K562 (cell line): ENCODE results near the gene ZMIZ1. TPM values are rescaled to one million over a fixed set of nuclear protein-coding genes. Genes with fewer than 3 reads are reported as not detected.

Experiments
- BACH1 ChIP-seq: fragments of 200-800 bp; sonication (Bioruptor generic); IDR thresholded peaks from 2 replicates; pipeline ENCODE4 v1.6.1; 2016; ENCODE audit warnings: missing genetic modification characterization, missing compliant biosample characterization
- BCL6 ChIP-seq: fragments of 250-450 bp; sonication (Bioruptor Pico); IDR thresholded peaks from 2 replicates; pipeline ENCODE4 v1.4.0; 2020
- BRD9 ChIP-seq: fragments of 450-650 bp; IDR thresholded peaks from 2 replicates; pipeline ENCODE4 v1.6.1; 2018; ENCODE audit warnings: low read depth; ENCODE audit not compliant: partially characterized antibody
- CBFB ChIP-seq: sonication (generic); formaldehyde crosslinking; IDR thresholded peaks from 2 replicates; pipeline ENCODE4 v1.4.0; 2020; ENCODE audit warnings: mild to moderate bottlenecking, missing genetic modification reagents
- CCAR2 ChIP-seq: fragments of 200-400 bp; formaldehyde crosslinking; IDR thresholded peaks from 2 replicates; pipeline ENCODE4 v1.6.1; 2017; ENCODE audit warnings: mild to moderate bottlenecking, low read depth, low read length
- ETS2 ChIP-seq: IDR thresholded peaks from 2 replicates; pipeline ENCODE4 v1.6.1; 2016; ENCODE audit warnings: borderline replicate concordance, missing genetic modification characterization, mild to moderate bottlenecking, moderate library complexity, missing compliant biosample characterization; ENCODE audit not compliant: poor library complexity, severe bottlenecking
- FOXK1 ChIP-seq: sonication (generic); formaldehyde crosslinking; IDR thresholded peaks from 2 replicates; pipeline ENCODE4 v1.8.0; 2022; ENCODE audit warnings: missing genetic modification reagents, mild to moderate bottlenecking, borderline replicate concordance
- GABPB1 ChIP-seq: sonication (generic); formaldehyde crosslinking; IDR thresholded peaks from 2 replicates; pipeline ENCODE4 v1.8.0; 2022; ENCODE audit warnings: mild to moderate bottlenecking, missing genetic modification reagents
- HDAC1 ChIP-seq, 2 experiments: fragments of 450-650 bp; IDR thresholded peaks; 2 replicates each; pipeline ENCODE4 v1.6.1; 2016 to 2017; ENCODE audit warnings: inconsistent platforms in 1 of 2, mild to moderate bottlenecking in 1 of 2, moderate library complexity in 1 of 2
- MTA1 ChIP-seq: fragments of 450-650 bp; IDR thresholded peaks from 2 replicates; pipeline ENCODE4 v1.6.1; 2017; ENCODE audit warnings: borderline replicate concordance
- PHTF2 ChIP-seq: fragments of 250-450 bp; sonication (Bioruptor Pico); IDR thresholded peaks from 2 replicates; pipeline ENCODE4 v1.5.0; 2021; ENCODE audit warnings: mild to moderate bottlenecking
- POLR3A ChIP-seq: IDR thresholded peaks from 2 replicates; pipeline ENCODE4 v1.6.1; 2011; ENCODE audit warnings: borderline replicate concordance, mild to moderate bottlenecking, moderate library complexity; ENCODE audit not compliant: insufficient read length, insufficient read depth; ENCODE audit errors: extremely low read depth
- SP2 ChIP-seq: IDR thresholded peaks from 2 replicates; pipeline ENCODE4 v1.6.1; 2011; ENCODE audit warnings: mild to moderate bottlenecking, low read depth, low read length, moderate library complexity; ENCODE audit not compliant: poor library complexity, severe bottlenecking; ENCODE audit errors: extremely low read depth
- XRCC3 ChIP-seq: fragments of 450-650 bp; IDR thresholded peaks from 2 replicates; pipeline ENCODE4 v1.6.1; 2017; ENCODE audit warnings: mild to moderate bottlenecking, moderate library complexity
- polyA plus RNA-seq, 8 experiments: library from polyadenylated mRNA; depleted of rRNA in 4 of 8; stranded (reverse) in 5 of 8; unstranded in 3 of 8; fragments of >200 nt; fragmentation: Nextera tagmentation in 2 of 8; fragmentation: Illumina TruSeq in 1 of 8; extraction: Ambion mirVana in 2 of 8; extraction: Trizol in 1 of 8; gene quantifications; 2 replicates each; pipeline versions ENCODE4 v1.2.1 to v1.2.3, GENCODE V29; 2011 to 2014; ENCODE audit warnings: inconsistent platforms in 1 of 8, missing spikeins in 1 of 8
- total RNA-seq, 7 experiments: library from RNA; depleted of rRNA in 6 of 7; stranded (reverse); fragments of >200 nt in 6 of 7; fragmentation: Illumina TruSeq in 2 of 7; extraction: Trizol in 2 of 7; gene quantifications; 2 replicates each; pipeline versions ENCODE4 v1.2.1 to v1.2.3, GENCODE V29; 2011 to 2021; ENCODE audit warnings: low replicate concordance in 1 of 7
- TF ChIP-seq, protein P1 (sequence below), 2 experiments: fragments of 250-450 bp in 1 of 2; fragments of 450-650 bp in 1 of 2; sonication (Bioruptor Pico) in 1 of 2; IDR thresholded peaks; 2 replicates each; pipeline versions ENCODE4 v1.6.1 to v1.8.0; 2016 to 2021; ENCODE audit warnings: mild to moderate bottlenecking in 2 of 2, moderate library complexity in 2 of 2, missing compliant biosample characterization in 1 of 2, missing genetic modification characterization in 1 of 2
- TF ChIP-seq, protein P2 (sequence below): fragments of 250-450 bp; sonication (Bioruptor Pico); IDR thresholded peaks from 2 replicates; pipeline ENCODE4 v1.5.0; 2020; ENCODE audit warnings: mild to moderate bottlenecking
- TF ChIP-seq, protein P3 (sequence below): fragments of 200-800 bp; sonication (Bioruptor generic); IDR thresholded peaks from 2 replicates; pipeline ENCODE4 v1.6.1; 2017; ENCODE audit warnings: missing genetic modification characterization, missing compliant biosample characterization
- TF ChIP-seq, protein P4 (sequence below): fragments of 250-450 bp; sonication (Bioruptor Pico); IDR thresholded peaks from 2 replicates; pipeline ENCODE4 v1.4.0; 2020

The ZMIZ1 gene
- total and polyA plus RNA-seq, 9 of the 15 experiments (the other 6 are each of a cell fraction or from before 2014, with no cell fraction given), result 1.0 to 37.3 (median 4.3) TPM

DNA sequence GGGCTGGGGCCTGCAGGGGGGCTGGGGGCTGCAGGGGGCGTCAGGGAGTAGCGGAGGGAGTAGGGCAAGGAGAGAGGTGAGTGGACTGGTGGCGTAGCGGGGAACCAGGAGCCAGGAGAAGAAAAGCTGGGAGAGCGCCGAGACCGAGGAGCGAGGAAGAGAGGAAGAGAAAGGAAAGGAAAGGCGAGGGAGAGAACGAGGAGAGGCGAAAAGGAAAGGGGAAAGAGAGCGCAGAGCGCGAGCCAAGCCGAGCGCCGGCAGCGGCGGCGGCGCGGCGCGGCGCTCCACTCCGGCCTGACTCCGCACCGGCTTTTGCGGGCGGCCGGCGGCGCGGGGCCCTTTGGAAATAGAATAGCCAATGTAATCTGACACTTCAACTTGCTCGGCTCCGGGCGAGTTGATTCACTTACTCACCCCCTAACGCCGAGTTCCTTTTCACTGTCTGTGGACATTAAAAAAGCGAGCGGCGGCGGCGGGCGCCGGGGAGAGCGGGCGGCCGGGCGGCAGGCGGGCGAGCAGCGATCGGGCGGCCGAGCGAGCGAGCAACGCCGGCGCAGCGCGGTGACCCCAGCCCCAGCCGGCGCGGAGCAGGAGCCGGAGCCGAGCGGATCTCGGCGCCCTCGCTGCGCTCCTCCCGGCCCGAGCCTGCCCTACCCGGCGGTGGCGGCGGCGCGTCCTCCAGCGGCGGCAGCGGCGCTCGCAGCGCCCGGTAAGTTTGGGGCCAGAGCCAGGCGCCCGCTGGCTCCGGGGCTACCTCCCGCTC, at the start of gene ZMIZ1 (continued):
- TF ChIP-seq, protein P1, sequence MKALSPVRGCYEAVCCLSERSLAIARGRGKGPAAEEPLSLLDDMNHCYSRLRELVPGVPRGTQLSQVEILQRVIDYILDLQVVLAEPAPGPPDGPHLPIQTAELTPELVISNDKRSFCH (CRISPR knock-in tag; IDR thresholded peaks at IDR 0.05), result no peak
- TF ChIP-seq, protein P1 (tag; IDR thresholded peaks at IDR 0.05), result 0 out of 2 replicates have a peak, but pooled peaks have one; percentile 26
- TF ChIP-seq SP2 (no peak), BRD9 (no peak), FOXK1 (CRISPR knock-in tag) (no peak), CBFB (CRISPR knock-in tag) (no peak), MTA1 (no peak; the same call in 1 of the 2 replicates), PHTF2 (CRISPR knock-in tag) (no peak), HDAC1 (IDR thresholded peaks at IDR 0.05) (peak in 1 of 2 experiments; percentile 77; a peak in 2 of 4 replicates), GABPB1 (CRISPR knock-in tag) (no peak), POLR3A (no peak), CCAR2 (no peak), ETS2 (tag) (no peak), BACH1 (no peak), BCL6 (no peak), XRCC3 (no peak)
- TF ChIP-seq, protein P2, sequence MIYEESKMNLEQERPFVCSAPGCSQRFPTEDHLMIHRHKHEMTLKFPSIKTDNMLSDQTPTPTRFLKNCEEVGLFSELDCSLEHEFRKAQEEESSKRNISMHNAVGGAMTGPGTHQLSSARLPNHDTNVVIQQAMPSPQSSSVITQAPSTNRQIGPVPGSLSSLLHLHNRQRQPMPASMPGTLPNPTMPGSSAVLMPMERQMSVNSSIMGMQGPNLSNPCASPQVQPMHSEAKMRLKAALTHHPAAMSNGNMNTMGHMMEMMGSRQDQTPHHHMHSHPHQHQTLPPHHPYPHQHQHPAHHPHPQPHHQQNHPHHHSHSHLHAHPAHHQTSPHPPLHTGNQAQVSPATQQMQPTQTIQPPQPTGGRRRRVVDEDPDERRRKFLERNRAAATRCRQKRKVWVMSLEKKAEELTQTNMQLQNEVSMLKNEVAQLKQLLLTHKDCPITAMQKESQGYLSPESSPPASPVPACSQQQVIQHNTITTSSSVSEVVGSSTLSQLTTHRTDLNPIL (CRISPR knock-in tag), result no peak
- TF ChIP-seq, protein P3, sequence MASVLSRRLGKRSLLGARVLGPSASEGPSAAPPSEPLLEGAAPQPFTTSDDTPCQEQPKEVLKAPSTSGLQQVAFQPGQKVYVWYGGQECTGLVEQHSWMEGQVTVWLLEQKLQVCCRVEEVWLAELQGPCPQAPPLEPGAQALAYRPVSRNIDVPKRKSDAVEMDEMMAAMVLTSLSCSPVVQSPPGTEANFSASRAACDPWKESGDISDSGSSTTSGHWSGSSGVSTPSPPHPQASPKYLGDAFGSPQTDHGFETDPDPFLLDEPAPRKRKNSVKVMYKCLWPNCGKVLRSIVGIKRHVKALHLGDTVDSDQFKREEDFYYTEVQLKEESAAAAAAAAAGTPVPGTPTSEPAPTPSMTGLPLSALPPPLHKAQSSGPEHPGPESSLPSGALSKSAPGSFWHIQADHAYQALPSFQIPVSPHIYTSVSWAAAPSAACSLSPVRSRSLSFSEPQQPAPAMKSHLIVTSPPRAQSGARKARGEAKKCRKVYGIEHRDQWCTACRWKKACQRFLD (CRISPR knock-in tag), result no peak
- TF ChIP-seq, protein P4, sequence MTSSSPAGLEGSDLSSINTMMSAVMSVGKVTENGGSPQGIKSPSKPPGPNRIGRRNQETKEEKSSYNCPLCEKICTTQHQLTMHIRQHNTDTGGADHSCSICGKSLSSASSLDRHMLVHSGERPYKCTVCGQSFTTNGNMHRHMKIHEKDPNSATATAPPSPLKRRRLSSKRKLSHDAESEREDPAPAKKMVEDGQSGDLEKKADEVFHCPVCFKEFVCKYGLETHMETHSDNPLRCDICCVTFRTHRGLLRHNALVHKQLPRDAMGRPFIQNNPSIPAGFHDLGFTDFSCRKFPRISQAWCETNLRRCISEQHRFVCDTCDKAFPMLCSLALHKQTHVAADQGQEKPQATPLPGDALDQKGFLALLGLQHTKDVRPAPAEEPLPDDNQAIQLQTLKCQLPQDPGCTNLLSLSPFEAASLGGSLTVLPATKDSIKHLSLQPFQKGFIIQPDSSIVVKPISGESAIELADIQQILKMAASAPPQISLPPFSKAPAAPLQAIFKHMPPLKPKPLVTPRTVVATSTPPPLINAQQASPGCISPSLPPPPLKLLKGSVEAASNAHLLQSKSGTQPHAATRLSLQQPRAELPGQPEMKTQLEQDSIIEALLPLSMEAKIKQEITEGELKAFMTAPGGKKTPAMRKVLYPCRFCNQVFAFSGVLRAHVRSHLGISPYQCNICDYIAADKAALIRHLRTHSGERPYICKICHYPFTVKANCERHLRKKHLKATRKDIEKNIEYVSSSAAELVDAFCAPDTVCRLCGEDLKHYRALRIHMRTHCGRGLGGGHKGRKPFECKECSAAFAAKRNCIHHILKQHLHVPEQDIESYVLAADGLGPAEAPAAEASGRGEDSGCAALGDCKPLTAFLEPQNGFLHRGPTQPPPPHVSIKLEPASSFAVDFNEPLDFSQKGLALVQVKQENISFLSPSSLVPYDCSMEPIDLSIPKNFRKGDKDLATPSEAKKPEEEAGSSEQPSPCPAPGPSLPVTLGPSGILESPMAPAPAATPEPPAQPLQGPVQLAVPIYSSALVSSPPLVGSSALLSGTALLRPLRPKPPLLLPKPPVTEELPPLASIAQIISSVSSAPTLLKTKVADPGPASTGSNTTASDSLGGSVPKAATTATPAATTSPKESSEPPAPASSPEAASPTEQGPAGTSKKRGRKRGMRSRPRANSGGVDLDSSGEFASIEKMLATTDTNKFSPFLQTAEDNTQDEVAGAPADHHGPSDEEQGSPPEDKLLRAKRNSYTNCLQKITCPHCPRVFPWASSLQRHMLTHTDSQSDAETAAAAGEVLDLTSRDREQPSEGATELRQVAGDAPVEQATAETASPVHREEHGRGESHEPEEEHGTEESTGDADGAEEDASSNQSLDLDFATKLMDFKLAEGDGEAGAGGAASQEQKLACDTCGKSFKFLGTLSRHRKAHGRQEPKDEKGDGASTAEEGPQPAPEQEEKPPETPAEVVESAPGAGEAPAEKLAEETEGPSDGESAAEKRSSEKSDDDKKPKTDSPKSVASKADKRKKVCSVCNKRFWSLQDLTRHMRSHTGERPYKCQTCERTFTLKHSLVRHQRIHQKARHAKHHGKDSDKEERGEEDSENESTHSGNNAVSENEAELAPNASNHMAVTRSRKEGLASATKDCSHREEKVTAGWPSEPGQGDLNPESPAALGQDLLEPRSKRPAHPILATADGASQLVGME (CRISPR knock-in tag), result 0 out of 2 replicates have a peak, but pooled peaks have one; percentile 19
